ENCODE results near the gene LIPC.

LIPC gene

GRCh38 chr15:58434334-58434875, 2.6 kb downstream of the LIPC start:
- DNase-seq: no peak
- no peak for TF ChIP-seq GATA1 (IDR thresholded peaks at IDR 0.05; ENCODE audit: low read depth, low read length)
- TF ChIP-seq POLR2A (IDR thresholded peaks at IDR 0.05; ENCODE audit: low read length): no peak

- TF ChIP-seq GATA1 (IDR thresholded peaks at IDR 0.05; ENCODE audit: low read depth, low read length) (no peak), POLR2A (IDR thresholded peaks at IDR 0.05; ENCODE audit: low read length) (no peak)
- DNase-seq: no peak
Measured at GRCh38 chr15:58436552-58436951, 4.8 kb downstream of the LIPC start.

- DNase-seq: no peak
- no peak for TF ChIP-seq GATA1 (IDR thresholded peaks at IDR 0.05; ENCODE audit: low read depth, low read length)
- TF ChIP-seq POLR2A (IDR thresholded peaks at IDR 0.05; ENCODE audit: low read length): no peak
Measured at GRCh38 chr15:58437531-58438105, 5.8 kb downstream of the LIPC start.

DNA sequence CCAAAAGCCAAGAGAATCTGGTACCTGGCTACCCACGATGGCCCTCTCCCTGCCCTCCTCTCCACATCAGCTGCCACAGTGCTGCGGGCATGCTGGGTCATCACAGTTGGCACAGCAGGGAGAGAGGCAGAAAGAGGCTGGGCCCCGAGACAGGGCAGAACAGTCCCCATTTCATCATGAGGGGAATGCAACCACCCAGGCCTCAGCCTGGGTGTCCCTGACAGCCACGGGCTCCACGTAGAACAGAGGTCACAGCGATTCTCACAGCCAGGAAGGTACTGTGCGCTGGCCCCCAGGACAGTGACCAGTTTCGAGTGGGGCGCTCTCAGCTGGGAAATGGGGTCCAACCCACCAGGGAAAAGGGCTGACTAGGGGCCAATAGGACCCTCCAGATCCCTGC, 6.3 kb downstream of the LIPC start:
- TF ChIP-seq POLR2A (IDR thresholded peaks at IDR 0.05; ENCODE audit: low read length) (no peak), GATA1 (IDR thresholded peaks at IDR 0.05; ENCODE audit: low read depth, low read length) (no peak)
- no peak for DNase-seq

- TF ChIP-seq POLR2A (IDR thresholded peaks at IDR 0.05; ENCODE audit: low read length) (no peak), GATA1 (IDR thresholded peaks at IDR 0.05; ENCODE audit: low read depth, low read length) (no peak)
- peak; percentile 66 to 75 for DNase-seq
Measured at GRCh38 chr15:58438956-58439355, 7.2 kb downstream of the LIPC start.

- no peak for DNase-seq
- no peak for TF ChIP-seq GATA1 (IDR thresholded peaks at IDR 0.05; ENCODE audit: low read depth, low read length)
- no peak for TF ChIP-seq POLR2A (IDR thresholded peaks at IDR 0.05; ENCODE audit: low read length)
Measured at GRCh38 chr15:58440158-58440910, 8.5 kb downstream of the LIPC start.

DNA sequence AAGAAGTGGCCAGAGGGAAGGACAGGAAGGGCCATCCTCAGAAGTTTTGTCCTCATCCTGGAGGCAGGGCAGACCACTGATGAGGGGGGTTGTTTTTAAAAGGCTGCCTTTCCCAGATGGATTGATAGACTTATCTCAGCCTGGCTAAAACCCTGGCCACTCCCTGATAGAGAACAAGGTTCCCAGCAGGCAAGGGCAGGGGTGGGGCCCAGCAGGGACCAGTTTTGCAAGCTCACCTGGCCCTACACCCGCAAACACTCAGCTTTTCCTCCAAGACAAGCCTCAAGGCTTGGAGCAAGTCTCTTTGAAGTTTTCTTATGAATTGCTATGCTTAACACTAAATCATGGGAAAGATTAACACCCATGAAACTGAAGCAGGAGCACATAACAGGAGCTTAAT, 9.1 kb downstream of the LIPC start:
- TF ChIP-seq POLR2A (IDR thresholded peaks at IDR 0.05; ENCODE audit: low read length) (no peak), GATA1 (IDR thresholded peaks at IDR 0.05; ENCODE audit: low read depth, low read length) (no peak)
- DNase-seq: no peak

DNA sequence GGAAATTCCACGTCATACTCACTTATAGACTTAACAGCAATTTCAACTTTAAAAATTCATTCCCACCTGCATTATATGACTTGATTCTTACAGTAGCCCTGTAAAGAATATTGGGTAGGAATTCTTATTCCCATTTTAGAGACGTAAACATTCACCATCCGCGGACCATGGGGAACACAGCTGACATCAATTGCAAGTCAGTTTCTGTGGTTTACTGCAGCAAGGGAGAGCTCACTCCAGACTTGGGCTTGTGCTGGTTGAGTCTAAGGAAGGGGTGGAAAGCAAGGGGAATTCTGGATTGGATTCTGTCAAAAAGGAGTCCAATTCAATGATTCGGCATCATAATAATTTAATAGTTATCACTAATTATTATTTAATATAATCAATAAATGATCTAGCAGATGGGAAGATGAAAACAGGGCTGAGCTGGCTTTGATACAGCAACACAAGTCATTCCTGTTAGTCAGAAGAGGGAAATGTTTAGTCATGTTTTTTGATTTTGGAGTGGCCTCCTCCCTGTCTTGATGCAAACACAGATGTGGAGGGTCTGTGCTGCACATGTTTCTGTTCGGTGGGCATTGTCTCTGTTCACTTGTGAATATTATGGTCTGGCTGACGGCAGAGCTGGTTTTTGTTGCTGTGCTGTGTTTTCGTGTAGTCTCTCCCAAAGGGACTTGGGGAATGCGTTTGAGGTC, 9.7 kb downstream of the LIPC start:
- TF ChIP-seq POLR2A (IDR thresholded peaks at IDR 0.05; ENCODE audit: low read length) (no peak), GATA1 (IDR thresholded peaks at IDR 0.05; ENCODE audit: low read depth, low read length) (no peak)
- DNase-seq: peak in 1 of 2 experiments; percentile 20

DNA sequence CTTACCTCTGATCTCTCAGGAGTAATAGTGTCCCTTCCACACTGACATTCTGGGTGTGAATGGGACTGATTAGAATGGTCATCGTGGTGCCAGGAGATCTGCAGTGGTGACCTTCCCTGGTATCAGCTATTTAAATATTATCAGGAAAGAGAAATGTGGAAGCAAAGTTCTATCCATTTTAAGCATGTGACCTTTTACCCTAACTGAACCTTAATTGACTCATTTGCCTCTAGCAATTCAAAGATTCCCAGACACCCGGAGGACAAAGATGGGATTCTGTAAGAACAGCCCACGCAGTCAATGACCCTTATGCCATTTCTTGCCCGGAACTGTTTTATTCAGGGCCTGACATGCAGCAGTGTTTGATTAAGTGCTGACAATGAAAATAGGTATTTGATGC, 10.3 kb downstream of the LIPC start:
- no peak for TF ChIP-seq GATA1 (IDR thresholded peaks at IDR 0.05; ENCODE audit: low read depth, low read length)
- no peak for TF ChIP-seq POLR2A (IDR thresholded peaks at IDR 0.05; ENCODE audit: low read length)
- DNase-seq: no peak

GRCh38 chr15:58443308-58443707, 11.5 kb downstream of the LIPC start:
- DNase-seq: no peak
- TF ChIP-seq GATA1 (IDR thresholded peaks at IDR 0.05; ENCODE audit: low read depth, low read length): no peak
- no peak for TF ChIP-seq POLR2A (IDR thresholded peaks at IDR 0.05; ENCODE audit: low read length)

GRCh38 chr15:58444056-58444455, 12.3 kb downstream of the LIPC start:
- no peak for TF ChIP-seq POLR2A (IDR thresholded peaks at IDR 0.05; ENCODE audit: low read length)
- TF ChIP-seq GATA1 (IDR thresholded peaks at IDR 0.05; ENCODE audit: low read depth, low read length): no peak
- no peak for DNase-seq

- TF ChIP-seq GATA1 (IDR thresholded peaks at IDR 0.05; ENCODE audit: low read depth, low read length): no peak
- TF ChIP-seq POLR2A (IDR thresholded peaks at IDR 0.05; ENCODE audit: low read length): no peak
- no peak for DNase-seq
Measured at GRCh38 chr15:58444658-58445332, 13.0 kb downstream of the LIPC start.

- TF ChIP-seq POLR2A (IDR thresholded peaks at IDR 0.05; ENCODE audit: low read length): no peak
- TF ChIP-seq GATA1 (IDR thresholded peaks at IDR 0.05; ENCODE audit: low read depth, low read length): no peak
- no peak for DNase-seq
Measured at GRCh38 chr15:58445865-58446264, 14.1 kb downstream of the LIPC start.

DNA sequence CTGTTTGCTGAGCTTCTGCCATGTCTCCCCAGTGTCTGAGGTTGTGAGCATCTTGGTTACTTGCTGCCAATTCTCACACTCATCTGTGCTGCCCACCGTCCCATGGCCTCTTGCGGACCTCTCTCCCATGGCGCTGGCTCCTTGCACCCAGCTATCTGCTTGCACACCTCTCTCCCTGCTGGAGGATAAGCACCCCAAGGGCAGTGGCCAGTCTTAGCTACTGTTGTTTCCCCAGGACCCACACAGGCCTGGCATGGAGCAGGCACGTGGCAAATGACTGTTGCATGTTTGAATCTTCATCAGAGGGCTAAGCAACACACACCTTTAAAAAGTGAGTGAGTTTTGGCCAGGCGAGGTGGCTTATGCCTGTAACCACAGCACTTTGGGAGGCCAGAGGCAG, 14.7 kb downstream of the LIPC start:
- DNase-seq: no peak
- no peak for TF ChIP-seq GATA1 (IDR thresholded peaks at IDR 0.05; ENCODE audit: low read depth, low read length)

Measured in erythroblast (primary cell).